Spinal cord (tissue), 10 donors: ENCODE data around the gene CDCA5. TPM values are rescaled to one million over a fixed set of nuclear protein-coding genes. Genes with fewer than 3 reads are reported as not detected.

Experiments
- DNase-seq, 6 donors: peaks; one replicate each; pipeline versions ENCODE4 v3.0.0 to v3.0.0-alpha.2; 2013 to 2015; ENCODE audit warnings: low spot score in 6 of 6, low read depth in 4 of 6
- H3K27ac ChIP-seq: one replicate; pipeline ENCODE4 v1.5.1; 2013; ENCODE audit warnings: low read depth, low read length, control low read depth
- H3K27me3 ChIP-seq: one replicate; pipeline ENCODE4 v1.6.1; 2013; ENCODE audit warnings: low read length; ENCODE audit not compliant: control insufficient read depth, insufficient read depth
- H3K36me3 ChIP-seq: one replicate; pipeline ENCODE4 v1.6.1; 2013; ENCODE audit warnings: low read length; ENCODE audit not compliant: control insufficient read depth, insufficient read depth
- H3K4me1 ChIP-seq: one replicate; pipeline ENCODE4 v1.6.1; 2013; ENCODE audit warnings: low read length; ENCODE audit not compliant: control insufficient read depth, insufficient read depth
- H3K4me3 ChIP-seq: one replicate; pipeline ENCODE4 v1.5.1; 2013; ENCODE audit warnings: low read depth, low read length, control low read depth
- H3K9me3 ChIP-seq: one replicate; pipeline ENCODE4 v1.6.1; 2013; ENCODE audit warnings: low read length; ENCODE audit not compliant: control insufficient read depth, insufficient read depth
- WGBS: methylation state at CpG from one replicate; pipeline ENCODE4 v1.1.5; 2013; ENCODE audit warnings: missing lambda C conversion rate; ENCODE audit not compliant: insufficient coverage; 5-methylcytosine and 5-hydroxymethylcytosine counted together
- polyA plus RNA-seq, 2 donors: library from polyadenylated mRNA; unstranded; fragments of 120-200 nt; gene quantifications; one replicate each; pipeline ENCODE4 v1.2.1, GENCODE V29; 2013; ENCODE audit not compliant: insufficient read length in 2 of 2
- total RNA-seq, 2 donors: library from RNA; depleted of rRNA in 1 of 2; stranded (reverse); fragments of 120-200 nt in 1 of 2; fragments of >200 nt in 1 of 2; gene quantifications; one replicate each; pipeline versions ENCODE4 v1.2.3 to v1.2.4, GENCODE V29; 2013 to 2014
- donor health status: healthy.

The CDCA5 gene
- total and polyA plus RNA-seq, 4 donors, result 5.4 to 15.0 (median 11.4) TPM

- Histone ChIP-seq H3K9me3 (no peaks in the 10 kb centered on the region), H3K4me1 (peaks cover 8% of the 10 kb centered on the region), H3K27ac (no peak overlapping the region), H3K27me3 (no peaks in the 10 kb centered on the region), H3K4me3 (no peak overlapping the region), H3K36me3 (peaks cover 47% of the 10 kb centered on the region)
- no peak for DNase-seq
- WGBS, result 86% methylated on average over 4 of the region's 4 CpGs
These were observed 5.8 kb upstream of the CDCA5 start for GRCh38 chr11:65089621-65090020.

GRCh38 chr11:65087827-65088226 is 4.0 kb upstream of the CDCA5 start:
- WGBS, result 96% methylated on average over 8 of the region's 15 CpGs
- Histone ChIP-seq H3K27me3 (no peaks in the 10 kb centered on the region), H3K9me3 (no peaks in the 10 kb centered on the region), H3K4me1 (peaks cover 20% of the 10 kb centered on the region), H3K27ac (no peak overlapping the region), H3K36me3 (peaks cover 47% of the 10 kb centered on the region), H3K4me3 (no peak overlapping the region)
- DNase-seq, result no peak

GRCh38 chr11:65087216-65087615 is 3.4 kb upstream of the CDCA5 start:
- H3K4me3 ChIP-seq, result no peak overlapping the region
- DNase-seq, result no peak
- H3K36me3 ChIP-seq, result peaks cover 47% of the 10 kb centered on the region

GRCh38 chr11:65086809-65087208 is 3.0 kb upstream of the CDCA5 start:
- Histone ChIP-seq H3K27me3 (no peaks in the 10 kb centered on the region), H3K4me3 (no peak overlapping the region), H3K27ac (no peak overlapping the region), H3K36me3 (peaks cover 47% of the 10 kb centered on the region), H3K4me1 (peaks cover 24% of the 10 kb centered on the region), H3K9me3 (no peaks in the 10 kb centered on the region)
- no peak for DNase-seq
- WGBS, result 100% methylated on average over 4 of the region's 9 CpGs

More at GRCh38 chr11:65087216-65087615, 3.4 kb upstream of the CDCA5 start:
- Histone ChIP-seq H3K27me3 (no peaks in the 10 kb centered on the region), H3K27ac (no peak overlapping the region), H3K9me3 (no peaks in the 10 kb centered on the region), H3K4me1 (peaks cover 24% of the 10 kb centered on the region)
- 95% methylated on average over 11 of the region's 11 CpGs for WGBS

- no peak for DNase-seq
- Histone ChIP-seq H3K27me3 (no peaks in the 10 kb centered on the region), H3K9me3 (no peaks in the 10 kb centered on the region), H3K4me3 (no peak overlapping the region), H3K4me1 (peaks cover 24% of the 10 kb centered on the region), H3K36me3 (peaks cover 45% of the 10 kb centered on the region), H3K27ac (no peak overlapping the region)
- 96% methylated on average over 4 of the region's 4 CpGs for WGBS
These were observed 1.6 kb upstream of the CDCA5 start for GRCh38 chr11:65085446-65085845.

GRCh38 chr11:65084598-65085375 is 947 bp upstream of the CDCA5 start:
- Histone ChIP-seq H3K4me3 (peak overlapping the region; percentile 85), H3K9me3 (no peaks in the 10 kb centered on the region), H3K4me1 (peaks cover 24% of the 10 kb centered on the region), H3K27me3 (no peaks in the 10 kb centered on the region), H3K36me3 (peaks cover 41% of the 10 kb centered on the region), H3K27ac (peak overlapping the region; percentile 98)
- DNase-seq, result no peak
- 46% methylated on average over 18 of the region's 23 CpGs for WGBS

GRCh38 chr11:65083134-65083833 is 556 bp downstream of the CDCA5 start:
- DNase-seq, result no peak
- Histone ChIP-seq H3K27me3 (no peaks in the 10 kb centered on the region), H3K27ac (peak overlapping the region; percentile 98), H3K9me3 (no peaks in the 10 kb centered on the region), H3K4me1 (peaks cover 24% of the 10 kb centered on the region), H3K4me3 (peak overlapping the region; percentile 85), H3K36me3 (peaks cover 38% of the 10 kb centered on the region)
- WGBS, result 0% methylated on average over 9 of the region's 13 CpGs

GRCh38 chr11:65078786-65079342 is 5.0 kb downstream of the CDCA5 start:
- H3K27ac ChIP-seq, result no peak overlapping the region
- H3K4me3 ChIP-seq, result no peak overlapping the region

GRCh38 chr11:65078151-65078550 is 5.7 kb downstream of the CDCA5 start:
- WGBS, result 74% methylated on average over 3 of the region's 3 CpGs
- Histone ChIP-seq H3K9me3 (no peaks in the 10 kb centered on the region), H3K4me3 (no peak overlapping the region), H3K4me1 (peaks cover 6% of the 10 kb centered on the region), H3K27me3 (no peaks in the 10 kb centered on the region), H3K36me3 (peaks cover 14% of the 10 kb centered on the region), H3K27ac (no peak overlapping the region)
- no peak for DNase-seq

More at GRCh38 chr11:65078786-65079342, 5.0 kb downstream of the CDCA5 start:
- no peaks in the 10 kb centered on the region for H3K9me3 ChIP-seq
- 100% methylated on average over 2 of the region's 9 CpGs for WGBS
- no peak for DNase-seq
- H3K36me3 ChIP-seq, result peaks cover 14% of the 10 kb centered on the region
- H3K27me3 ChIP-seq, result no peaks in the 10 kb centered on the region
- peaks cover 13% of the 10 kb centered on the region for H3K4me1 ChIP-seq
